GM20431 (cell line): ENCODE data around the gene MCC.

Experiments
- in situ Hi-C: fragments of 300-500 bp; cut with MseI, MboI; formaldehyde crosslinking; loops from one replicate; pipeline ENCODE4 v1.15.0; 2020; ENCODE audit warnings: low sequenced_read_pairs; ENCODE audit not compliant: unreplicated experiment

Gene MCC

GRCh38 chr5:112986224-112986623 is 502.0 kb downstream of the MCC start:
- in situ Hi-C loops, result loop anchor here (25.0 kb wide), 1 partner anchor 526 kb away; the partner anchor contains the start of gene YTHDC2

- in situ Hi-C loops, result loop anchor here (25.0 kb wide), 1 partner anchor 529 kb away; the partner anchor contains the start of gene YTHDC2
Measured at GRCh38 chr5:112983363-112983762, 504.9 kb downstream of the MCC start.

DNA sequence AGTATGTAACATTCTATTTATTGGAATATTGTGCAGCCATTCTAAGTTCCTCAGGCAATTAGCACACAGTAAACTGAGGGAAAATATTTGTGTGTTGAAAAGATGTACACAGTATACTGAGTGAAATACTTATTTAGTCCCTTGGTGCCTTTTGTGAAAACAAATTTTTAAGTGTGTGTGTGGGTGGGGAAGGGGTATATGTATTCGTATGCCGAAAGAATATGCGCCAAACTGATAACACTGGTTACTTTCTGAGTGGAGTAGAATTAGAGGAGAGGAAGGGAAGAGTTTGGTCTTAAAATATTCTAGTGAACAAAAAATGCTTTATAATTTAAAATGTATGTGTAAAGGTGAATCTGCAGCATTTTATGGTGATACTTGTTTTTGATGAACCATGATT is 508.5 kb downstream of the MCC start:
- in situ Hi-C loops, result loop anchor here (25.0 kb wide), 1 partner anchor 533 kb away; the partner anchor contains the start of gene YTHDC2

- in situ Hi-C loops, result loop anchor here (25.0 kb wide), 1 partner anchor 533 kb away; the partner anchor contains the start of gene YTHDC2
Measured at GRCh38 chr5:112978836-112979235, 509.4 kb downstream of the MCC start.

GRCh38 chr5:112977440-112977861 is 510.8 kb downstream of the MCC start:
- in situ Hi-C loops, result loop anchor here (25.0 kb wide), 1 partner anchor 535 kb away; the partner anchor contains the start of gene YTHDC2

DNA sequence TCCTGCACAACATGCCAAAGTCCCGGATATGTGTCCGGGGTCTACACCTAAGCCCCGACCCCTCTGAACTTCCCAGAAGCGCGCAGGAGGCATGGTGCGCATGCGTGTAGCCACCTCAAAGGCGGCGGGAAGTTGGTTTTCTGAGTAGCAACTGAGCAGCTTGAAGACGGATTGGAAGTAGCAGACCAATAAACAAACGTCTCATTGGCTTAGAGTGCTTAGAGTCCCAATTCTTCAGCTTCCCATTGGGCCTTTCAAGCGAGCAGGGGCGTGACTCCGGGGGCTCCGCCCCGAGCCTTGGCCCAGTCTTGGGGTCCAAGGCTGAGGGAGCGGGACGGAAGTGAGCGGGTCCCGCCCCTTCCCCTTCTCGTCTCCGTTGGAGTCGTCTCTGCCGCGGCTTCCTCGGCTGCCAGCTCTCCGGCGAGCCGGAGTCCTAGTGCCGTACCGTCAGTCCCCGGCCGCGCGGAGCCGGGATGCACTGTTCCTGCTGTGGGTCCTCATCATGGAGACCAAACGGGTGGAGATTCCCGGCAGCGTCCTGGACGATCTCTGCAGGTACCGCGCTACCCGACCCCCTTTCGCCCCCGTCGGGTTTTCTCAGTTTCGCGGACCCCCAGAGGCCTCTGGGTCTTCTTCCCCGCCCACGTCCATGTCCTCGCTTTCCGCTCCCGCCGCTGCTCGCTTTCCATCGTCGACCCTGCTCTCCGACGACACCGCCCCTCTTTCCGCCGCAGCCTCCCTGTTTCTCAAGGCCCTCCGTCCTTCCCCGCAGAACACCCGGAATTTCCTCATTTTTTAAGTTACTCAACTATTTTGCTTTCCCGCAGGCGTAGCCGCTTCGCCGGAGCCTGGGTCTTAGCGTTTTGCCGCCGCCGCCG is 511.6 kb downstream of the MCC start, which contains the start of gene DCP2:
Gene DCP2 (plus strand): TSS at position 367 of the 878 bp plus-strand sequence. CDS start 136 bp downstream, at position 503.
- in situ Hi-C loops, result loop anchor here (25.0 kb wide), 1 partner anchor 536 kb away; the partner anchor contains the start of gene YTHDC2

DNA sequence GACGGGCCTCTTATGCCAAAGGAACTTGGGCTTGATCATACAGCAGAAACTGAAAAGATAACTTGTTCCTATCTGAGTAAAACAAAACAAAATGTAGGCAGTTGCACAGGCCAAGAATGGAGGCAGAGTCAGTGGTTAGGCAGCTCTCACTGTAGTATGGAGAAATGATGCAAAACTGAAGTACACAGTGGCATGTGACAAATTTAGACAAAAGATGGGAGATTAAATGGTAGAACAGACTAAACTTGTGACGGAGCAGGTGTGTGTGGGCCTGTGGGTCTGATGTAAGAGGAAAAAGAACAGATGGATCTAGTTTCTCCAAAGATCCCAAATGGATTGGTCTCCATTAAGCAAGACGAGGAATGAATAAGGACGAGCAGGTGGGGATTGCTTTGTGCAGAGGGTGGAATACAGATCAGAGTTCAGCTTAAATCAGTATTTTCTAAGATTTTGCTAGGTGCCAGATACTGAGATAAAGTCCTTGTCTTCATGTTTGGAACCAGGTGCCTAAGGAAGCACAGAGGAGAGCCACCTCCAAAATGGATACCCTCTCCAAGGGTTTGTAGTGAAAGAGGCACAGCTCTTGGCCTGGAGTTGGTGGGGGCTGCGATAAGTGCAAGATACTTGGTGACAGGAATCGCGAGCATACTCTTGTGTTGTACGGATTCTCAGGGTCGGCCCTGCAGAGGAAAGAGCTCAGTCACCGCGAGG is 512.4 kb downstream of the MCC start:
- in situ Hi-C loops, result loop anchor here (25.0 kb wide), 1 partner anchor 536 kb away; the partner anchor contains the start of gene YTHDC2

GRCh38 chr5:112974901-112975300 is 513.4 kb downstream of the MCC start:
- in situ Hi-C loops, result loop anchor here (25.0 kb wide), 1 partner anchor 537 kb away; the partner anchor contains the start of gene YTHDC2

GRCh38 chr5:112973904-112974303 is 514.3 kb downstream of the MCC start:
- in situ Hi-C loops, result no loop called here

DNA sequence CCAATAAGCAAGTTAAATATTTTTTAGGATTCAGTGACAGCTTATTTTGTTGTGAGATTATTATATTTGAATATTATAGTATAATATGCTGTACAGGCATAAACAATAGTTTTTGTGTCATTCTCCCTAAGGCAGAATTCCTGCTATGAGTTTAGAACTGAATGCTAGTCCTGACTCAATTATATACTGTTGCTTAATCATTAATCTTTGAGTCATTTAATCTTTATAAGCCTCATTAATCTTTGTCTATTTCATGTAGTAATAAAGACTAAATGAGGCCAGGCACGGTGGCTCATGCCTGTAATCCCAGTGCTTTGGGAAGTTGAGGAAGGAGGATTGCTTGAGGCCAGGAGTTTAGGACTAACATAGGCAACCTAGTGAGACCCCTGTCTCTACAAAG is 515.2 kb downstream of the MCC start:
- in situ Hi-C loops, result no loop called here
